ENCODE results near the gene DNAJC15.

The DNAJC15 gene

DNA sequence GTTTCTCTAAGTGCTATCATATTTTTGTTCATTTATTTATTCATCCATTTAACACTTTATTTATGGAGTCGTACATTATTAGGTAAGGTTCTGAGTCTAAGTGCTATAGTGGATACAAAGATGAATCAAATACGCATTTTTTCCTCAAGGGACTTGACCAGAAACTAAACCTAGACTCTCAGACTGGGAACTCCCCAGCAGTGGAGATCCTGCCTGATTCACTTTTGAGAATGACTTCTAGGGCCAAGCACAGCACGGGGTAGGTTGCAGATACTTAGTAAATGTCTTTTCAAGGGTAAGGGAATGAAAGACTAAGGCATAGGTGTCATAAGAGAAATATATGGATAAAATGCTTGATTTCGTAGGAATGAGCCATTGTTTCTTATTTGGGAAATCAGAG is 7.2 kb downstream of the DNAJC15 start:
- no CpG with 5 or more reads among the region's 4 CpGs for WGBS (ENCODE audit: extremely low coverage, insufficient coverage, insufficient read length)
- no peak overlapping the region for H4K91ac ChIP-seq (ENCODE audit: low read depth, low read length)
- no peak overlapping the region for H3K9ac ChIP-seq (ENCODE audit: low read length)

DNA sequence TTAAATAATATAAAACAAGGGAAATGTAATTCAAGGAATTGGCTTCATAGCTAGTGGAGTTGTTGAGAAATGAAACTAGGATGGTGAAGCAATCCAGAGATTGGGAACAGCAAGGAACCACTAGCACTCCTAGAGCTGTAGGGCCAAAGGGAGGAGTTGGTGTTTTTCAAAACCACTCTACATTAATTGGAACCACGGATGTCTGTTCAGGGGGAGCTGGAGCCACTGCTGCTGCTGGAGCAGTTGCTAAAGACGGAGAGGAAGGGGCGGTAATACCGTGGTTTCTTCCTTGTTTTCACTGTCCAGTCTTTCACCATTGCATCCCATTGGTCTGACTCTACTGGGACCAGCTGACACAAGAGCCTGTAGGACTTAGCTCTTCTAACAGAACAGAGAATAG is 8.5 kb downstream of the DNAJC15 start:
- no CpG with 5 or more reads among the region's 4 CpGs for WGBS (ENCODE audit: extremely low coverage, insufficient coverage, insufficient read length)
- Histone ChIP-seq H3K23ac (ENCODE audit: low read length) (no peak overlapping the region), H3K36me3 (ENCODE audit: control insufficient read depth in 1 of 2, insufficient read depth in 2 of 2, low read length in 2 of 2) (peaks cover 0 to 3% of the 10 kb centered on the region in 2 experiments), H4K12ac (ENCODE audit: low read depth, low read length) (no peak overlapping the region), H4K8ac (ENCODE audit: low read depth, low read length) (no peak overlapping the region), H3K4me3 (ENCODE audit: low read depth, low read length) (no peak overlapping the region), H3K4me2 (ENCODE audit: low read length) (no peak overlapping the region), H3K18ac (ENCODE audit: low read length) (no peak overlapping the region), H3K9ac (ENCODE audit: low read length) (no peak overlapping the region), H2BK120ac (ENCODE audit: insufficient read depth, low read length, poor library complexity) (no peak overlapping the region), H2AFZ (ENCODE audit: insufficient read depth, low read length, poor library complexity) (no peak overlapping the region), H3K79me2 (ENCODE audit: control insufficient read depth, insufficient read depth, low read length, poor library complexity) (no peaks in the 10 kb centered on the region), H3K79me1 (ENCODE audit: low read length) (peaks cover 7% of the 10 kb centered on the region), H2BK5ac (ENCODE audit: low read depth, low read length, poor library complexity) (no peak overlapping the region), H3K27me3 (ENCODE audit: insufficient read depth, low read length) (no peaks in the 10 kb centered on the region), H2AK5ac (ENCODE audit: low read length) (no peak overlapping the region), H3K4ac (ENCODE audit: low read depth, low read length) (no peak overlapping the region), H4K91ac (ENCODE audit: low read depth, low read length) (no peak overlapping the region), H2BK12ac (ENCODE audit: low read length) (no peak overlapping the region), H3K14ac (ENCODE audit: low read length) (no peak overlapping the region), H3K9me3 (ENCODE audit: insufficient read depth, low read depth, low read length) (no peaks in the 10 kb centered on the region), H3K4me1 (ENCODE audit: control insufficient read depth in 1 of 2, insufficient read depth in 2 of 2, low read length in 2 of 2) (peaks cover 2 to 8% of the 10 kb centered on the region in 2 experiments), H3K27ac (ENCODE audit: low read depth, low read length) (no peak overlapping the region)
- DNase-seq, result no peak

More for the DNA sequence above, 7.2 kb downstream of the DNAJC15 start:
- no peak overlapping the region for H2BK5ac ChIP-seq (ENCODE audit: low read depth, low read length, poor library complexity)
- no peaks in the 10 kb centered on the region for H3K27me3 ChIP-seq (ENCODE audit: insufficient read depth, low read length)
- H2BK12ac ChIP-seq (ENCODE audit: low read length), result no peak overlapping the region
- H3K18ac ChIP-seq (ENCODE audit: low read length), result no peak overlapping the region
- DNase-seq, result no peak
- H3K36me3 ChIP-seq (ENCODE audit: control insufficient read depth in 1 of 2, insufficient read depth in 2 of 2, low read length in 2 of 2), result no peaks in the 10 kb centered on the region
- H3K14ac ChIP-seq (ENCODE audit: low read length), result no peak overlapping the region
- H4K8ac ChIP-seq (ENCODE audit: low read depth, low read length), result no peak overlapping the region
- no peak overlapping the region for H3K27ac ChIP-seq (ENCODE audit: low read depth, low read length)
- H3K9me3 ChIP-seq (ENCODE audit: insufficient read depth, low read depth, low read length), result no peaks in the 10 kb centered on the region
- peaks cover 4% of the 10 kb centered on the region for H3K79me1 ChIP-seq (ENCODE audit: low read length)
- no peak overlapping the region for H2AK5ac ChIP-seq (ENCODE audit: low read length)
- H3K4ac ChIP-seq (ENCODE audit: low read depth, low read length), result no peak overlapping the region
- H3K79me2 ChIP-seq (ENCODE audit: control insufficient read depth, insufficient read depth, low read length, poor library complexity), result no peaks in the 10 kb centered on the region
- H3K23ac ChIP-seq (ENCODE audit: low read length), result no peak overlapping the region
- no peak overlapping the region for H2BK120ac ChIP-seq (ENCODE audit: insufficient read depth, low read length, poor library complexity)
- no peak overlapping the region for H3K4me3 ChIP-seq (ENCODE audit: low read depth, low read length)
- H4K12ac ChIP-seq (ENCODE audit: low read depth, low read length), result no peak overlapping the region
- H2AFZ ChIP-seq (ENCODE audit: insufficient read depth, low read length, poor library complexity), result no peak overlapping the region
- H3K4me2 ChIP-seq (ENCODE audit: low read length), result no peak overlapping the region
- no peaks in the 10 kb centered on the region for H3K4me1 ChIP-seq (ENCODE audit: control insufficient read depth in 1 of 2, insufficient read depth in 2 of 2, low read length in 2 of 2)

DNA sequence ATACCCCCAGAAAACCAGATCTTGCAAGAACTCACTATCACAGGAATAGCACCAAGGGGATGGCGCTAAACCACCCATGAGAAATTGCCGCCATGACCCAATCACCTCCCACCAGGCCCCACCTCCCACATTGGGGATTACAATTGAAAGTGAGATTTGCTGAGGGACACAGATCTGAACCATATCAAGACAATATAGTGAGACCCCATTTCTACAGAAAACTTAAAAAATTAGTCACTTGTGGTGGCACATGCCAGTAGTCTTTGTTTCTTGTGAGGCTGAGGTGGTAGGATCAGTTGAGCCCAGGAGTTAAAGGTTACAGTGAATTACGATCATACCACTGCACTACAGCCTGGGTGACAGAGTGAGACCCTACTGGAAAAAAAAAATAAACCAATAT is 9.7 kb downstream of the DNAJC15 start:
- DNase-seq, result no peak
- H3K79me1 ChIP-seq (ENCODE audit: low read length), result peaks cover 4% of the 10 kb centered on the region
- H2AFZ ChIP-seq (ENCODE audit: insufficient read depth, low read length, poor library complexity), result no peak overlapping the region
- no CpG with 5 or more reads among the region's 3 CpGs for WGBS (ENCODE audit: extremely low coverage, insufficient coverage, insufficient read length)
- H3K79me2 ChIP-seq (ENCODE audit: control insufficient read depth, insufficient read depth, low read length, poor library complexity), result no peaks in the 10 kb centered on the region
- peak overlapping the region; percentile 4 for H2BK12ac ChIP-seq (ENCODE audit: low read length)
- H3K4ac ChIP-seq (ENCODE audit: low read depth, low read length), result no peak overlapping the region
- no peak overlapping the region for H3K23ac ChIP-seq (ENCODE audit: low read length)
- H3K18ac ChIP-seq (ENCODE audit: low read length), result no peak overlapping the region
- H3K36me3 ChIP-seq (ENCODE audit: control insufficient read depth in 1 of 2, insufficient read depth in 2 of 2, low read length in 2 of 2), result peaks cover 0 to 3% of the 10 kb centered on the region in 2 experiments
- no peak overlapping the region for H3K27ac ChIP-seq (ENCODE audit: low read depth, low read length)
- no peaks in the 10 kb centered on the region for H3K9me3 ChIP-seq (ENCODE audit: insufficient read depth, low read depth, low read length)
- H4K12ac ChIP-seq (ENCODE audit: low read depth, low read length), result no peak overlapping the region
- H3K14ac ChIP-seq (ENCODE audit: low read length), result no peak overlapping the region
- peaks cover 2 to 9% of the 10 kb centered on the region in 2 experiments for H3K4me1 ChIP-seq (ENCODE audit: control insufficient read depth in 1 of 2, insufficient read depth in 2 of 2, low read length in 2 of 2)
- H2AK5ac ChIP-seq (ENCODE audit: low read length), result no peak overlapping the region
- no peak overlapping the region for H3K4me3 ChIP-seq (ENCODE audit: low read depth, low read length)
- no peak overlapping the region for H3K9ac ChIP-seq (ENCODE audit: low read length)
- H4K8ac ChIP-seq (ENCODE audit: low read depth, low read length), result no peak overlapping the region
- H2BK120ac ChIP-seq (ENCODE audit: insufficient read depth, low read length, poor library complexity), result no peak overlapping the region
- no peak overlapping the region for H2BK5ac ChIP-seq (ENCODE audit: low read depth, low read length, poor library complexity)
- no peak overlapping the region for H3K4me2 ChIP-seq (ENCODE audit: low read length)
- no peak overlapping the region for H4K91ac ChIP-seq (ENCODE audit: low read depth, low read length)
- H3K27me3 ChIP-seq (ENCODE audit: insufficient read depth, low read length), result no peaks in the 10 kb centered on the region

DNA sequence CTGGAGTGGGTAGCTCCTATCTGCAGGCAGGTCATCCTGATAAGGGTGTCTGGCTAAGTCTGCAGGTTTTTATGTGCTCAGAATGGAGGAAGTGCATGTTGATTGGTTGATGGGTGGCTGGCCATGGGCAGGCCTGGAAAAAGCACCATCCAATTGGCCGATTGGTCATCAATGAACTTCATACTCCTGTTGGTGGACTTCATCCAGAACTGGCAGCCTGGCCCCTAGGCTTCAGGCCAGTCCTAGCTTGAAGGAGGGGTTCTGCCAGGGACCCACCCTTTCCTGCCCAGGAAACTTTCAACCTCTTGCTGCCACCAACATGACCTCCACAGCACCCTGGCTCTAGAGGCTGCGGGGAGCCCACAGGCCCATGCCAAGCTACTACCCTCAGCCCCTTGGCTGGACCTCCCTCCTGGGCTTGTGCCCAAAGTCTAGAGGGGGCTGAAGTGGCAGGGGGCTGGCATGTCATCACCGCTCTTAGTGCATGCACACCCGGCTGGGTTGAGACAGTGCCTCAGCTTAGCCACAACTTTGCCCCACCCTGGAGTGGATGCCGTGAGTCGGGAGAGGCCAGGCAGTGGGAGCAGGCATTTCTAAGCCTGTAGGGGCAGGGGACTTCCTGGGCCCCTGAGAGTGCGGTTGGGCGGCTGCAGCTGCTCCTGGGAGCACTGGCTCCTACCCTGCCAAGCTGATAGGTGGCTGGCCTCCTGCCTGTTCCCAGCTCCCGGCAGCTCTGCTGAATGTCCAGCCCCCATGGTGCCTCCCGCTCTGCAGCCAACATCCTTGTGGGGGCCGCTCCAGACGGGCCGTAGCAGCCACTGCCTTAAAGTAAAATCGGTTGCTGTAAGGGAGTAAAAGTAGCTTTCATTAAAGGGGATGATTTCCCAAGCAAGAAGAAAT is 13.2 kb downstream of the DNAJC15 start:
- Histone ChIP-seq H3K79me2 (ENCODE audit: control insufficient read depth, insufficient read depth, low read length, poor library complexity) (no peaks in the 10 kb centered on the region), H3K18ac (ENCODE audit: low read length) (peak overlapping the region; percentile 3)
- WGBS (ENCODE audit: extremely low coverage, insufficient coverage, insufficient read length), result no CpG with 5 or more reads among the region's 14 CpGs

More for the DNA sequence above, 13.2 kb downstream of the DNAJC15 start:
- peak overlapping the region; percentile 35 for H2BK120ac ChIP-seq (ENCODE audit: insufficient read depth, low read length, poor library complexity)
- H2AK5ac ChIP-seq (ENCODE audit: low read length), result peak overlapping the region; percentile 1
- no peak overlapping the region for H3K27ac ChIP-seq (ENCODE audit: low read depth, low read length)
- H2BK12ac ChIP-seq (ENCODE audit: low read length), result peak overlapping the region; percentile 6
- no peaks in the 10 kb centered on the region for H3K9me3 ChIP-seq (ENCODE audit: insufficient read depth, low read depth, low read length)
- H3K4ac ChIP-seq (ENCODE audit: low read depth, low read length), result peak overlapping the region; percentile 11
- no peak overlapping the region for H2BK5ac ChIP-seq (ENCODE audit: low read depth, low read length, poor library complexity)
- H4K8ac ChIP-seq (ENCODE audit: low read depth, low read length), result peak overlapping the region; percentile 15
- peaks cover 5 to 9% of the 10 kb centered on the region in 2 experiments for H3K4me1 ChIP-seq (ENCODE audit: control insufficient read depth in 1 of 2, insufficient read depth in 2 of 2, low read length in 2 of 2)
- H4K91ac ChIP-seq (ENCODE audit: low read depth, low read length), result peak overlapping the region; percentile 17
- no peak overlapping the region for H3K9ac ChIP-seq (ENCODE audit: low read length)
- H3K4me2 ChIP-seq (ENCODE audit: low read length), result no peak overlapping the region
- H4K12ac ChIP-seq (ENCODE audit: low read depth, low read length), result no peak overlapping the region
- no peak overlapping the region for H3K4me3 ChIP-seq (ENCODE audit: low read depth, low read length)
- peak overlapping the region; percentile 52 for H2AFZ ChIP-seq (ENCODE audit: insufficient read depth, low read length, poor library complexity)
- no peak overlapping the region for H3K23ac ChIP-seq (ENCODE audit: low read length)
- peak overlapping the region; percentile 62 for H3K14ac ChIP-seq (ENCODE audit: low read length)
- H3K79me1 ChIP-seq (ENCODE audit: low read length), result peaks cover 14% of the 10 kb centered on the region
- H3K27me3 ChIP-seq (ENCODE audit: insufficient read depth, low read length), result no peaks in the 10 kb centered on the region
- peaks cover 0 to 3% of the 10 kb centered on the region in 2 experiments for H3K36me3 ChIP-seq (ENCODE audit: control insufficient read depth in 1 of 2, insufficient read depth in 2 of 2, low read length in 2 of 2)
- DNase-seq, result no peak

Data from trophoblast cell (in vitro differentiated cells and primary cell).